Stimulated activated CD8-positive, alpha-beta memory T cell treated with anti-CD3 and anti-CD28 coated beads, Interleukin-4, amount 100 ng/mL, for 48 hours (primary cell): Measurements from ENCODE around the gene PSMG1.
"Not testable (repeated sequence)": the region's sequence is repeated elsewhere in the genome, so short reads cannot be mapped to it uniquely, and the experiment has no call there.

Experiments used
- DNase-seq: peaks from one replicate; pipeline ENCODE4 v3.0.0-alpha.2; 2020

The PSMG1 gene

DNA sequence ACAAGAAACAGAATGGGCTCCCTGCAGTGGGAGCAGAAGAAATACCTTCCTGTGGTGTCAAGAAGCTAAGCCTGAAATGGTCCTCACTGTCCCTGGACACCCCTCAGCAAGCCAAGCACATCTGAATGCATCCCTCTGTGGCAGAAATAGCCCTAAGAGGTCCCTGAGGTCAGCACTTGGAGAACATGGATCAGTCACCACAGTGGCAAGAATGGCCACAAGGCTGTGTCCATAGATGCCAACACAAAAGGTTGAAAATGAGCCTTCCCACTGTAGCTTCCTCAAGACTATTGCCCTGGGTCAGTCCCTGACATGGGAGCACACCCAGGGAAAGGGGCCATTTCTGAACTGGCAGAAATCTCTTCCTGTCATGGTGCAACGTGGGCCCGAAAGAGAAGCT is 27.7 kb downstream of the PSMG1 start:
- DNase-seq = no peak

DNA sequence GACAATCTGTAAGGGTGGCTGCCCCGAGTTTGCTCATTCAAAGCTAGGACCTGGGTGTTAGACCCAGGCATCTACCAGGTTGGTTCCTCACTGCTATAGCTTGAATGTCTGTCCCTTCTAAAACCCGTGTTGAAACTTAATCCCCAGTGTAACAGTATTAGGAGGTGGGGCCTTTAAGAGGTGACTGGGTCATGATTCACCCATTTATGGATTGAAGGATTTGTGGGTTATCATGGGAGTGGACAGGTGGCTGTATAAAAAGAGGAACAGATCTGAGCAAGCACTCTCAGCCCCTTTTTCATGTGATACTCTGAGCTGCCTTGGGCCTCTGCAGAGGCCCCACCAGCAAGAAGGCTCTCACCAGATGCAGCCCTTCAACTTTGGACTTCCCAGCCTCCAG is 29.4 kb downstream of the PSMG1 start:
- no peak for DNase-seq

DNA sequence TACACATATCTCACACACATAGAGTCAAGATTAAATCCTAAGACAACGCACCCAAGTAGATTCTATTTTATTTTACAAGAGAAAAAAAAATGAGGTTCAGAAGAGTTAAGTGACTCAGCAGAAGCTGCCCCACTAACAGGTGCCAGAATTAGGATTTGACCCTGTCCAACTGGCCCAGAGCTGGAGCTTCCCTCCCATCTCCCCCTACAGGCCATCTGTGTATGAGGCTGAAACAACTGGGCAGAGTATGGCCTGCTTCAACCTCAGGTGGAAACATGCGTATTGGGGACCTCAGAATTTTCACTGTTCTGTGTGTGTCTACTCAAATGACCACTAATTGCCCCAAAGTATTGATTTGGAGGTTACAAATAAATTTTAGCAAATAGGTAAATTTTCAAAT is 29.9 kb downstream of the PSMG1 start:
- DNase-seq = no peak

DNA sequence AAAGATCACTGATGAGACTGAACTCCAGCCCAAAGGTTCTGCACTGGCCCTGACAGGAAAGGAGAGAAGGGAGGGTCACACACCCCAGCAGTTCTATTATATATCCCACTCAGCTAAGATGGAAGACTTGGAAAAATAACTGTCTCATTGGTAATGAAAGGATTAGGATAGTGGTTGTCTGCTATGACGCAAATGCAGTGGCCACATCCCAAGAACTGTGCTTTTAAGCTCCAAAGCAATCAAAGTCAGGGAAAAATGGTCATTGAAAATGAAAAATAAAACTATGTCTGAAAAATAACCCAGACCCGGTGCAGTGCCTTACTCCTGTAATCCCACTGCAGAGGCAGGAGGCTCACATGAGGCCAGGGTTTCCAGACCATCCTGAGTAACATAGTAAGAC is 31.0 kb downstream of the PSMG1 start:
- DNase-seq = no peak

DNA sequence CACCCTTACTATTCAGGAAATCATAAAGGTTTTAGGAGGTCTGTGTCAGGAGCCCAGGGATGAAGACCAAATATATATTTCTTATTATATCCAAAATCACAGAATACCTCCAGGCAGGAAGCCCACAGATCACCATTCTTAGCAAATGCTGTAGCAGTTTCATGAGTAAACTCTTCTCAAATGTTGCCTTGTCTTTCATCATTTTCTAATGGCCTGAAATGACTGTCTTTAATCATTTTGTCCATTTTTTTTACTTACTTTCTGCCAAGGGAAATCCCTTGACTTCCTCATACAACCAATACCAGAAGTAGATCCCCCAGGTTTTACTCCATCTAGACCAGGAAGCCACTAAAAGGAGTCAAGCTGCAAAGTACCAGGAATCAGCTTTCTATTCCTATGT is 32.4 kb downstream of the PSMG1 start:
- no peak for DNase-seq

DNA sequence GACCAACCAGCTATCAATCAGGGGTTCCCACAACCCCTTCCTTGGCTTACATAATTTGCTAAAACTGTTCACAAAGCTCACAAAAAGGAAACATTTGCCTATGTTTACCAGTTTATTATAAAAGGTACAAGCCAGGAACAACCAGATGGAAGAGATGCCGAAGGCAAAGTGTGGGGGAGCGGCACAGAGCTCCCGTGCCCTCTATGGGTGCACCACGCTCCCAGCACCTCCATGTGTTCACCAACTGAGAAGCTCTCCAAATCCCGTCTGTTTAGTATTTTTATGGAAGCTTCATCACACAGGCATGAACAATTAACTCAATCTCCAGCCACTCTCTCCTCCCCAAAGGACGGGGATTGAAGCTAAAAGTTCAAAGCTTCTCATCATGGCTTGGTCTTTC is 32.9 kb downstream of the PSMG1 start:
- DNase-seq = no peak

DNA sequence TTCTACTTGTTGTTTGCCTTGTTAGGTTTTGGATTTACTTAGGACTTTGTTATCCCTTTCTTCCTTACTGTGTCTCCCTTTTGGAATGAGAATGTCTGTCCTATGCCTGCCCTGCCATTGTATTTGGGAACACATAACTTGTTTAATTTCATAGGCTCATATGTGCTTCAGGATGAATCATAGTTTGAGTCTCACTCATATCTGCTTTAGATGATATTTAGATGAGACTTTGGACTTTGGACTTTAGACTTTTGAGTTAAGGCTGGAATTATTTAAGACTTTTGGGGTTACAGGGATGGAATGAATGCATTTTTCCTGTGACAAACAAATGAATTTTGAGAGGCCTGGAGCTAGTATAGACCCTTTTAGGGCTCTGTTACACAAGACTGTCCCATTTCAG is 33.4 kb downstream of the PSMG1 start:
- no peak for DNase-seq

DNA sequence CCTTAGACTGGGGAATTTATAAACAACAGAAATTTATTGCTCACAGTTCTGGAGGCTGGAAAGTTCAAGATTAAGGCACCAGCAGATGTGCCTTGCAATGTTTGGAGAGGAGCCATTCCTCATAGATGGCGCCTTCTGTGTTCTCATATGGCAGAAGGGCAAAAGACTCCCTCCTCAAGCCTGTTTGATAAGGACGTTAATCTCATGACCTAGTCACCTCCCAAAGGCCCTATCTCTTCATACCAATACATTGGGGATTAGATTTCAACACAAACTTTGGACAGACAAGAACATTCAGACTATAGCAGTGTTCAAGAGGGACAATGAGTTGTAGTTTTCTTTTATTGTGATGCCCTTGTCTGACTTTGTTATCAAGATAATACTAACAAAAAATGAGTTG is 34.3 kb downstream of the PSMG1 start:
- DNase-seq = no peak

DNA sequence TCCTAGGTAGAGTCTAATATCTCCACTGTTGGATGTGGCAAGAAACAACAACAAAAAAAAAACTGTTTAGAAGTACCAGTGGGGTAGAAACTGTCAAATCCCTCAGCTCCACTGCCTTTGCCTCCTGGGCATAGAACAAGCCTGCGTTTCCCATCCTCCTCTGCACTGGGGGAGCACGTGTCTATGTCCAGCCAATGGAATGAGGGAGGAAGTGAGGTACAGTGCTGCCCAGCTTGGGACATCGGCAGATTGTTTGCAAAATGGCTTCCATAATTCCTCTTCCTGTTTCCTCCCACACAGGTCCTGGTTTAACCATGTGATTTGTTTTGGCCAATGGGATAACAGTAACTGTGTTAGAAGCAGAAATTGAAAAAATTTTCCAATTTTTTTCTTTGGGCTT is 39.1 kb downstream of the PSMG1 start:
- DNase-seq = no peak

DNA sequence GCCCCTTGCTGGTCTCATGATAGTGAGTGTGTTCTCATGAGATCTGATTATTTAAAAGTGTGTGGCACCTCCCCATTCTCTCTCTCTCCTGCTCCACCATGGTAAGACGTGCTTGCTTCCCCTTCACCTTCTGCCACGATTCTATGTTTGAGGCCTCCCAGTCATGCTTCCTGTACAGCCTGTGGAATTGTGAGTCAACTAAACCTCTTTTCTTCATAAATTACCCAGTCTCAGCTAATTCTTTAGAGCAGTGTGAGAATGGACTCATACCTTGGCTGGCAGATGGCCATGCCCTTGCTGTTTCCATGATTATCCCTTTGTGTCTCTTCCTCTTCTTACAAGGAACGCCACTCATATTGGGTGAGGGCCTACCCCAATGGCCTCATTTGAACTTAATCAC is 40.3 kb downstream of the PSMG1 start:
- no peak for DNase-seq

DNA sequence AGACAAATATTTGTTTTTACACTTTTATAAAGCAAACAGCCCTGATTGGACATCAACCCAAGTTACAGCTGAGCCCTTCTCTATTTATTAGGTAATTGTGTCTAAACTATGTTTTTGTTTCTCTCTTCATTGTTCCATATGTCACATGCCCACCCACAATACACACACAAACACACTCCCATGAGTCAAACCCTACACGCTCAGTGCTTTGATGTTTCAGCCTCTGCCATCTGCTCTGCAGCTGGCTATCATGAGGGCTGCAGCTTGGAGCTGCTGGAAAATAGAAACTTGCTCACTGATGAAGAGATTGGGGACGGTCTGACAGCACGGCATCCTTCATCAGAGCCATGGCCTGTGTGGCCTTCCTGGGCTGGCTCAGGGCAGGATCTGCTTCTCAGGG is 41.7 kb downstream of the PSMG1 start:
- no peak for DNase-seq

DNA sequence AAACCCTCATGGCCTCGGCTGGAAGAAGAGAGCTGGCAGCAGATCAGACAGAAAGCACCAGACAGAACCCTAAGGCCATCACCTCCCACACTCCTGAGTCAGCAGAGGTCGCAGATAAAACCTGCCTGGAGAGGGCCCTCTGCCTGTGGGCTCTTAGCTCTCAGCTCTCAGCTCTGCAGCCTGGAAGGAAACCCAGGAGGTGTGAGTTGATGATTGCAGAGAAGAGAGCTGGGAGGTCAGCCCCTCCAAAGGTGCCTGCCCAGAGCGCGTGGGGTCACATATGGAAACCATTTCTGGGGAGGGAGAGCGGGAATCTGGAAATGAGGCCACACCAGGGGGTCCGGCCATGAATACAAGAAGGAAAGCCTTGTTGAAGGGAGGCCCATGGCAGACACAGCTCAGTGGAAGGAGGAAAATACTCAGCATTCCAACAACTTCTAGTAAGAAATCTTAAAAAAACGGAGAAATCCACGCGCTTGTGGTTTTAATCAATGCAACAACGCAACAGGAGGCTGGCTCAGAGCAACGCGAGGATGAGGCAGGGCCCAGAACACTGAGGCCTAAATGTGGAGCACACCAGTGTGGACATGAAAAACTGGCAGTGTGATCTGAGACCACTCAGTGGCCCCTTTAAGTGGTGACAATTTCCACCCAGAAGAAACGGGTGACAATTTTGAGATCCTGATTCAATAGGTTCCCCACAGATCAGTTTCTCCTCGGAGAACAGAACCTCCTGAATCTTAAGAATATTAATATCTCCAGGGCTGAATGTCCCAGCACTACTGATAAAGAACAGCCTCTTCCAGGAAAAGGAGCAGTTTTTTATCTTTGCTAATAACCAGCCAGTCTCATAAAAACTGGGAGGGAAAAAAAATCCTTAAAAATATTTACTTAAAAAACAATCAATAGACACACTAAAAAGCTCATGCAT is 45.7 kb downstream of the PSMG1 start:
- peak; percentile 4 for DNase-seq

DNA sequence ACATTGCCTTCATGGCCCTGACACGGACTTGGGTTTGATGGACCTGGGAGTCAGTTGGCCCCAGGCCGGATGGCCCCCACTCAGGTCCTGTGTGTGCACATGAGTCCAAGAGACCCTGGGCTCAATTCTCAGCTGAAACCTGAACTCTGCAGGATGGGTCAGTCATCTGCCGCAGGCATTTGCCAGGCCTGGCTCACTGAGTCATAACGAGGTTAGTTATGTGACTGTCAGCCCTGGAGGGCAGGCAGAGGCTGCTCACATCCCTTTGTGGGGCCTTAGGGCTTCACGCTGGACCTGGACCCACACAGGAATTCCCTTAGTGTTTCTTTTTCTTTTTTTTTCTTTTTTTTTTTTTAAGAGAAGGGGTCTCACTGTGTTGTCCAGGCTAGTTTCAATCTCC is 46.5 kb downstream of the PSMG1 start:
- DNase-seq = no peak

DNA sequence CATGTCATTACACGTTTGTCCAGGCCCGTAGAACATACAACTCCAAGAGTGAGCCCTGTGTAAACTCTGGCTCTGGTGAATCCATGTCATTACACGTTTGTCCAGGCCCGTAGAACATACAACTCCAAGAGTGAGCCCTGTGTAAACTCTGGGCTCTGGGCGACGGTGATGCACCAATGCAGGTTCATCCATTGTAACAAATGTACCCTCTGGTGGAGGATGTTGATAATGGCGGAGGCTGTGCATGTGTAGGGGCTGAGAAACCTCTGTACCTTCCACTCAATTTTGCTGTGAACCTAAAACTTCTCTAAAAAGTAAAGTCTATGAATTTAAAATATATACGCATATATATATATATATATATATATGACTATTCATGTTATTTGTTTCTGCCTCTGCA is 47.1 kb downstream of the PSMG1 start:
- DNase-seq = not testable (repeated sequence)

DNA sequence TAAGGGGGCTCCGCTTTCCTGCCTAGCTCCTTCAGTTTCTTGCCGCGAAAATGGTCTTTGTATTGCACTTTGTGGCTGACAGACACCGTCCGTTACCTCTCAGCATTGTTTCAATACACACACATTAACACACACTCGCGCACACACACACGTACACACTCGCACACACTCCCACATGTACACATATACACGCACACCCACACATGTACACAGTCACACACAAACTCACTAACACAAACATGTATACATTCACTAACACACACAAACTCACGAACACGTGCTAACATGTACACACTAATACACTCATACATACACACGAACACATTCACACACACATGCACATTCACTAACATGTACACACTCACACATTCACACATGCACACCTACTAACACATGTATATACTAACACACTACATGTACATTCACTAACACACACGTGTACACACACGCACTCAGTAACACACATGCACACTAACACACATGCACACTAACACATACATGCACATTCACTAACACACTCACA is 48.9 kb downstream of the PSMG1 start:
- DNase-seq = no peak

DNA sequence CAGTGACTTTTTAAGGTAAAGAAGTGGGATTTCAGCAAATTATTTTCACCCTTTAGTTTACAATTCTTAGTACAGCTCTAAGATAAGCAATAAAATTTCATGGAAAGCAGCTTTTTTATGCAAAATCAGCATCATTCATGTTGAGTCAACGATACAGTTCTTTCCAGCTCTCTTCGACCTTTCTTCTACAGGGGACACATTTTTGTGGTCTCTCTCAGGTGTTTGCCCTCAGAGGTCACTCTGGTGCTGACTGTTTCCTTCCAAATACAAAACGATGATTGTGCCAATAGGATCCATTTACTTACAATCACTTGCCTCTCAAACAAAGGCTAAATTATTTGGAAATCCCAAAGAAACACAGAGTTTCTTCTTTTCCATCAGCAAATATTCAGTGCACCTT is 51.0 kb downstream of the PSMG1 start:
- no peak for DNase-seq

DNA sequence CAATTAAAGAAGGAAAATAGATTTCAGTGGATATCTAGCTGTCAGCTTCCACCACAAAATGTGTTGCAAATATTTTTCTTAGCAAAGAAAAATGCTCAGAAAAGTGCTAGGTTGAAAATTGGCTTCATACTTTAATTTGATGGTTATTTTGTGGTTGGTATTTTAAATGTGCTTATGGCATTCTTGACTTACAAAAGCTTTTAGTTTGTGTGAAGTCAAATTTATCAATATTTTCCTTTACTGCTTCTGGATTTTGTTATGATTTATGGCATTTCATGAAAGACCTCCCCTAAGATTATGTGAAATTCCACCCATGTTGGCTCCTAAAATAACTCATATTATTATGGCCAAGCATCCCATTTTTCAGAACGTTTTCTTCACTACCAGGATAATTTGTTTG is 51.5 kb downstream of the PSMG1 start:
- no peak for DNase-seq

DNA sequence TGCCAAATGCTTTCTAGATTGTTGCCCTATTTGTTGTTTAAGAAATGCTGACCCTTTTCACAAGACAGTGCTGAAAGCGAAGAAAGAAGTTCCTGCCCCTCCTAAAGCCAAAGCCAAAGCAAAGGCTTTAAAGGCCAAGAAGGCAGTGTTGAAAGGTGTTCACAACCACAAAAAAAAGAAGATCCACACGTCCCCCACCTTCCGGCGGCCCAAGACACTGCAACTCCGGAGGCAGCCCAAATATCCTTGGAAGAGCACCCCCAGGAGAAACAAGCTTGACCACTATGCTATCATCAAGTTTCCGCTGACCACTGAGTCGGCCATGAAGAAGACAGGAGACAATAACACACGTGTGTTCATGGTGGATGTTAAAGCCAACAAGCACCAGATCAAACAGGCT is 55.7 kb downstream of the PSMG1 start:
- DNase-seq = no peak

DNA sequence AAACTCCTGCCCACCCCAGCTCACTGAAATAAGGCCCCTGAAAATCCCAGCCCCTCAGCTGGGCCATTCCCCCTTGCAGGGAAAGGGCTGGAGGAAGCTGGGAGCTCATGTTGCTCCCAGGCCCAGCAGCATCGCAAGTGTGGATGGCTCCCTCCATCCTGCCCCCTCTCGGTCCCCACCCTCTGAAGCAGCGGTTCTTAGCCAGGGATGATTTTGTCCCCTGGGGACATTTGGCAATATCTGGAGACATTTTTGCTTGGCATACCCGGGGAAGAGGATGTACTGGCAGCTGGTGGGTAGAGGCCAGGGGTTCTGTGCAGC is 56.8 kb downstream of the PSMG1 start:
- DNase-seq = no peak

DNA sequence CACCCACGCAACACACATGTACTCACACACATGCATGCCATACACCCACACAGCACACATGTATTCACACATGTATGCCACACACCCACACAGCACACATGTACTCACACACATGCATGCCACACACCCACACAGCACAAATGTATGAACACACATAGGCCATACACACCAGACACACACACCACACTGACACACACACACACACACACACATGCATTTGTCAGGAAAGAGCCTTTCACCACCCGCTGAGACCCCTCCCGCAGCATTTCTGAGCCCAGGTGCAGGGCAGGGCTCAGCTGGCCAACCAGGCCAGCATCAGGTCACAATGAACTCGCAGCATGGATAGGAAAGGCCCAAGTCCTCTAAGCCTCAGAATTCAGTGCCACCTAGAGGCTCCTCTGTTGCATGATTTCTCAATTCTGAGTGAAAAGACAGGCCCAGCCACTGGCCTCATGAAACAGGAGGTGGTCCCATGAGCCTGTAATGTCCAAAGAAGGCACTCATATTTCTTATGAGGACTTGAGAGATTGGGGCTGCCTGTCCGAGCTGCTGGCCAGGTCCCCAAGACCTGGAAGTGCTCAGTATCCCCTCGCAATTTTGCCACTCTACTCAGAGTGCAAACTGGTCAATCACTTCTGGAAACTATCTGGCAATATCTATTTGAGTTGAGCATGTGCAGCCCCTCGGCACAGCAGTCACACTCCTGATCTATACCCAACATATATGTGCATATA is 57.3 kb downstream of the PSMG1 start:
- DNase-seq = no peak
